Omental fat pad (tissue), 4 donors: ENCODE results near the gene CACNA1D. TPM values are rescaled to one million over a fixed set of nuclear protein-coding genes. Genes with fewer than 3 reads are reported as not detected.

Experiments used
- ATAC-seq: fragments of 150-250 bp; one replicate; pipeline ENCODE4 v1.9.1; 2016; ENCODE audit warnings: mild to moderate bottlenecking, moderate library complexity; ENCODE audit not compliant: low FRiP score
- DNase-seq: peaks from one replicate; pipeline ENCODE4 v3.0.0-alpha.2; 2019; ENCODE audit warnings: low spot score
- CTCF ChIP-seq, 3 donors: fragments of 450-650 bp; IDR thresholded peaks; one replicate each; pipeline ENCODE4 v1.5.1; 2016 to 2017; ENCODE audit warnings: antibody characterized with exemption in 3 of 3, mild to moderate bottlenecking in 3 of 3, moderate library complexity in 2 of 3
- total RNA-seq, 4 donors: library from RNA; depleted of rRNA; stranded (reverse); fragments of >200 nt; gene quantifications; one replicate each; pipeline ENCODE4 v1.1.0, GENCODE V29; 2016

The CACNA1D gene
- total RNA-seq, 4 donors from 2014 or later = 0.24 to 1.8 (median 0.74) TPM

DNA sequence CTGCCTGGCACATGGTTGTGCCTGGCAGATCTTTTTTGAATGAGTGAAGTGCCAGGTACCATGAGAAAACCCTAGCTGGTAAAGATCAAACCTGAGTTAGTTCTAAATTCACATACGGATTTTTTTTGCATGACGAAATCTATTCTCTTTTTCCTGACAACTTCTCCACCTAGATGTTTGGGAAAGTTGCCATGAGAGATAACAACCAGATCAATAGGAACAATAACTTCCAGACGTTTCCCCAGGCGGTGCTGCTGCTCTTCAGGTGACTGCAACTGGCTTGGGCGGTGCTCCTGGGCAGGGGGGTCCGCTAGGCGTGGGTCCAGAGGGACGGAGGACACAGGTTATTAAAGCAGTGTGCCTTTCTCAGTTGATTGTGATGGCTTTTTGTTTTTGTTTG lies 280.0 kb downstream of the CACNA1D start:
- ATAC-seq (no peak), DNase-seq (no peak)
- no peak for TF ChIP-seq CTCF (IDR thresholded peaks at IDR 0.05)

GRCh38 chr3:53775018-53775417 lies 280.6 kb downstream of the CACNA1D start:
- ATAC-seq = no peak
- TF ChIP-seq CTCF (IDR thresholded peaks at IDR 0.05) = no peak
- no peak for DNase-seq

GRCh38 chr3:53775834-53776251 lies 281.4 kb downstream of the CACNA1D start:
- TF ChIP-seq CTCF (IDR thresholded peaks at IDR 0.05) = no peak
- no peak for ATAC-seq
- no peak for DNase-seq

GRCh38 chr3:53776494-53777101 lies 282.2 kb downstream of the CACNA1D start:
- ATAC-seq (peak; percentile 51), DNase-seq (no peak)
- no peak for TF ChIP-seq CTCF (IDR thresholded peaks at IDR 0.05)

DNA sequence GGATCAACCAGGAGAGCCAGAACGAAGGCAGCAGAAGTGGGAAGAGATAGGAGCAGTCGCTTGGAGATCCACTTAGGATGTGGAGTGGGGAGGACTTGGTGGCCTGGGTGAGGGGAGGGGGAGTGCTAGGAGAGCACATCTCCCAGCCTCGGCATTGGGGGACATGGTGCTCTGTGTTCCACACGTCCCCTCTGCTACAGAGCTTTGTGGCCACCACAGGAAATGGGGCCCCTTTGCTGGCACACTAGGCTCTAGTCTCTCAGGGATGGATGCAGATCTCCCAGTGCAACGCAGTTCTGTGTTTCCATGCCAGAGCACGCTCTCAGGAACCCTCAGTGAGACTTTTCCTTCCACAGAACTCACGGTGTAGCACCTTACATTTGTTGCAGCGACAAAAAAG lies 283.1 kb downstream of the CACNA1D start:
- no peak for TF ChIP-seq CTCF (IDR thresholded peaks at IDR 0.05)
- DNase-seq (no peak), ATAC-seq (no peak)

DNA sequence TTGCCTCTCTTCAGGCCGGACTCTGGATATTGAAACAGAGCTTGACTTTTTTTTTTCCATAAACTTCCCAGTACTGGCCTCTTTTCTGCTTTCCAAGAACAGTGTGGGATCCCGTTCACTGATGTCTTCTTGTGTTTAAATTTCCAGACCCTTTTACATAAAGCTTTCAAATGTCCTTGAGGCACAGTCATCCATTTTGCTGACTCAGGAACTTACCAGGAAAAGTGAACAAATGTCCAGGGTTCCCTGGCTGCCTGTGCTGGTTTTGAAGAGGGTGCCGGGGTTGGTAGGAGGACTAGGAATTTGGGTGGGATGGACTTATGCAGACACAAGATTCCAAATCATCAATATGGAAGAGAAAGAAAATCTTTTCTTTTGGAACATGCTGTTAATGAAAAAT lies 283.7 kb downstream of the CACNA1D start:
- ATAC-seq = no peak

More for the DNA sequence above, 283.7 kb downstream of the CACNA1D start:
- DNase-seq = no peak
- no peak for TF ChIP-seq CTCF (IDR thresholded peaks at IDR 0.05)
